HG03045 (cell line): ENCODE results near the gene MEI1.

Experiments used
- ATAC-seq: cut with Tn5 transposase; IDR thresholded peaks from one replicate; pipeline ENCODE4 v1.9.1; 2021; ENCODE audit warnings: mild to moderate bottlenecking, moderate library complexity; ENCODE audit not compliant: unreplicated experiment

MEI1 gene

DNA sequence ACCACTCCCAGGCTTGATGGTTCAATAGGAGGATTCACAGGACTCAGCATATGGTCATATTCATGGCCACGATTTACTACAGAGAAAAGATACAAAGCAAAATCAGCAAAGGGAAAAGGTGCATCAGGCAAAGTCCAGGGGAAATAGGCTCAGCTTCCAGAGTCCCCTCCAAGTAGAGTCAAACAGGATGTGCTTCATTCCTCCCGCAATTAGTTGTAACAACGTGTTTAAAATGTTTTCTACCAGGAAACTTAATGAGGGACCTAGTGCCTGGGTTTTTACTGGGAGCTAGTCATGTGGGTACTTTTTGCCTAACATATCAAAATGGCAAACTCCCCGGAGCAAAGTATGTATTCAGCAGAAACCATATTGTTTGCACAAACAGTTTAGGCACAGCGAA lies 118.7 kb downstream of the MEI1 start:
- no peak for ATAC-seq

DNA sequence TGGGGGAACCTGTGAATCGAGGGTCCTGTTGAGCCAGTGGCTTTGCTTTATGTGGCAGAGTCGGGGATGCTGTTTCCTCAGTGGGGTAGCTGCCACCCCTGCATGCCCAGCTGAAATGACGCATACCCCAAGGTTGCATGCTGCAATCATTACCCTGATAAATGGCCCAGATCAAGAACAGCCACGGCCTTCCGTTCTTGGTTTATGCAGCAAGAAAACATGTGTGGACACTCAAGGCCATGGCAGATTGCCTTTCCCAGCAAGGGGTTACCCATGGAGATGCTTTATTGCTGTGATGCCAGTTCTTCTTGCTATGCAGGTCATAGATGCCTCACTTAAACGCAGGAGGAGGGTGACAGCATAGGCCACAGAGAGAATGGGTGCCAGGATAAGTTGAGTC lies 119.3 kb downstream of the MEI1 start:
- ATAC-seq = no peak

- ATAC-seq = no peak
These were observed 120.0 kb downstream of the MEI1 start for GRCh38 chr22:41819257-41819656.

- no peak for ATAC-seq
These were observed 121.1 kb downstream of the MEI1 start for GRCh38 chr22:41820447-41820846.

DNA sequence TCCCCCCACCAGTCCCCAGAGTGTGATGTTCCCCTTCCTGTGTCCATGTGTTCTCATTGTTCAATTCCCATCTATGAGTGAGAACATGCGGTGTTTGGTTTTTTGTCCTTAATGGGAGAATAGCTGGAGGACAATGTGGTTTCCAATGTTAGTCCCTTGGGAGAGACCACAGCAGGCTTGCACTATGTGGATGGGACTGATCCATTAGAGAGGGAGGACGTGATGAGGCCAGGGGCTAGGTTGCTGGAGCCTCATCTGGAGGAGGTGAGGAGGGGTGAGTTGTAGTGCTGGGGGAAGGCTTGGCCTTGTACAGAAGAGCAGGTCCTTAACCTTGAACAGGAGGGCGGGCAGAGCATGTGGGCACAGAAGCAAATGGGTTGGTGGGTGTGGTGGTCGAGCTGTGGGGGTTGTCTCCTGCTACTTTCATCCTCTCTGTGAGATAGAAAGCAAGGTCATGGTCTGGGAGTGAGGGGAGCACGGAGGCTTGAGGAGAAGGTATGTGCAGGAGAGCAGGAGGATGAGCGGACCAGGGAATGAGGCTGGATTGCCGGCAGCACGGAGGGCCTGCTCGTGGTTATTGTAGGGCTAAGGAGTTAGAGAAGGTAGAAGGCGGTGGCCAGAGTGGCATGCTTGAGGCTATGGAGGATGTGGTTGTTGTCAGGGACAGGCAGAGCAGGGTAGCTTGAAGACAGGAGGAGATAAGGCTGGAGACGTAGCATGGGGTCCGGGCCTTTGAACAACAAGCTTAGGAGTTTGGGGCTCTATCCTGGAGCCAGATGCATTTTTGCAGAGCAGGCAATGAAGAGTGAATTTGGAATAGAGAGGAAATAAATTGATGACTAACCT lies 122.4 kb downstream of the MEI1 start:
- ATAC-seq = no peak

DNA sequence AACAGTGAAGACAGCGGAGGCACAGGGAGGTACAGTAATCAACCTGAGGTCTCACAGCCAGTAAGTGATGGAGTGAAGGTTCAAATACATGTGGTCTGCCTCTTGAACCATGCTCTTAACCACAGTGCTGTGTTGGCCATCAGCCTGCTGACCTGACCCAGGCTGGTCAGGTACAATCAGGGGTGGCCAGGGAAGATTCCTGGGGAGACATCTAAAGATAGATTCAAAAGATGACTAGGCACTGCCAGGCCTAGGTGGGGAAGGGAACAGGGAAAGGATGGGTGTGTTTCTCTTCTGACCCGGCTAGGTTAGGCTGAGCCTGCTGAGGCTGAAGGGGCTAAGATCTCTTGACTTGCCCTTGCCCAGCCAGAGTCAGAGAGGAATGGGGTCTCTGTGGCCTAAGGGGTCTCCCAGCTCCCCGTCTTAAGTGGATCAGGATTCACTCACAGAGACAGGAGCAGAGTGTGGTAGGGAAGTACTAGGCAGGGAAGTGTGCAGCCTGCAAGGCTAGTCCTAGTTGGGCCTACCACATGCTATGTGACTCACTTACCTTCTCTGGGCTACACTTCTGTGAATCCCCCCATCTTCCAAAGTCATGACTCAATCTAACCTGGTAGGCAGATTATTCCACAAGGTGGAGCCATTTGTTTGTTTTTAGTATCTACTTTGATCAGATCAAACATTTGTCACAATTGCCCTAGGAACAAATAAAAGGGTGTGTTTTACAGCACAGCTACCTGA lies 123.2 kb downstream of the MEI1 start:
- ATAC-seq = no peak

- ATAC-seq = no peak
These were observed 124.5 kb downstream of the MEI1 start for GRCh38 chr22:41823797-41824196.

DNA sequence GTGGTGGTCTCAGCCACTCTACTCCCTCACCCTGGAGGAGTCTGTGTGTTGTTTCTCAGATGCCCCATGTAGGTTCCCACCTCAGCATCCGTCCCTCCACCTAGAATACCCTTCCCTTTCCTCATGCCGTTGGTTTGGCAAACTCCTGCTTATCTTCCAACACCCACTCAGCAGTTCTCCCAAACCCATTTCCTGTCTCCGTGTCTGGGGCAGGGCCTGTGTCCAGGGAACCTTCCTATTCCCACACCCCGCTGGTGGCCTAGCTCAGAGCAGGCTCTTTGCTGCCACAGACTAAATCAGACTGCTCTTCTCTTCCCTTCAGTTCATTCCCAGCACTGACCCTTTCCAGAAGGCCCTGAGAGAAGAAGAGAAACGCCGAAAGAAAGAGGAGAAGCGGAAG lies 126.1 kb downstream of the MEI1 start:
- no peak for ATAC-seq

GRCh38 chr22:41826021-41826420 lies 126.7 kb downstream of the MEI1 start:
- no peak for ATAC-seq

- no peak for ATAC-seq
These were observed 127.4 kb downstream of the MEI1 start for GRCh38 chr22:41826430-41827383.

DNA sequence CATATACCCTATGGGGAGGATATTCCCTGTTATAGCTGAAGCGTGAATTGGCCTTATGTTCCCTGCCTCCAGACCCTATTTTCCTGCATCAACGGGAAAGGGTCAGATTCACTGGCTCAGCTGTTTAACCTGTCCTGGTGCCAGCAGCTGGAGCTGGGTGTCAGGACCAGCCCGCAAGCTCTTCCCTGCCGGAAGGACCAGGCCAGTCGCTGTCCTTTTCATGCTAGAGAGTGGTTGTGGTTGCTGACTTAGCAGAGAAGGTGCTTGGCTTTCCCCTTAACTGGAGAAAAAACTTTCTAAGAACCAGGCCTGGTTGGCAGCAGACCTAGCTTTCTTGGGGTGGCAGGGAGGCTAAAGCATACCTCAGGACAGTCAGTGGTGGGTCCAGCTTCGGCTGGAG lies 128.4 kb downstream of the MEI1 start:
- no peak for ATAC-seq

DNA sequence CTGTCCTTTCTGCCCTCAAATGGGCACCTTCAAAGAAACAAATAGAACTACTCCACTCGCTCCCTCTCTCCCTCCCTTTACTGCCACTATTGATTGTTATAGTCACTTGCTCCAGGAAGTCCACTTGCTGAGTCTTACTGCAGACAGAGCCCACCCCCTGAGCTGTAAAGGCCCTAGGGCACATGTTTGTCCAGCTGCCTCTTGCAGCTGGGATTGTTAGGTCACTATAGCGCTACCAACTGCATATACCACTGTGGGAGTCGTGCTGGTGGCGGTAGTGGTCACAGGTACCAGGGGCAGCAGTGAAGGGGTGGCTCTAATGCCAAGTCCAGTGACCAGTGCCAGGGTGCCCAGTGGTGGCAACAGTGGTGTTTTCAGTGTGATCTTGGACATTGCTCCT lies 129.2 kb downstream of the MEI1 start:
- no peak for ATAC-seq

DNA sequence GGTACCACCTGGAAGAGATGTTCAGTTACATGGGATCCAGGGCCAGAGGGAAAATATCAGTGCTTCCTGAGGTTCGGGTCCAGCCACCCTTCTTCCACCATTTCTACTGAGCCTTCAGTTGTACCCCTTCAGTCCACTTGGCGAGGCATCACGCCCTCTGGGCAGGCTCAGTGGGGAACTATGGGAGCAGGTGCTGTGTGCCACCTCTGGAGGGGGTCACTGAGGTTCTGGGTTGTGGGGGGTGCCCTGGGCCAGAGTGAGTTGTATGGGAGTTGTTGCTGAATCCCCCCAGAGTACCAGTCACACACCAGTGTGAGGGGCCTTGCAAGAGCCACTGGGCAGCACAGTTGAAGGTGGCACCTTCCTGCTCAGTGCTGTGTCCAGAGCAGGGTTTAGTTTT lies 130.9 kb downstream of the MEI1 start:
- no peak for ATAC-seq

DNA sequence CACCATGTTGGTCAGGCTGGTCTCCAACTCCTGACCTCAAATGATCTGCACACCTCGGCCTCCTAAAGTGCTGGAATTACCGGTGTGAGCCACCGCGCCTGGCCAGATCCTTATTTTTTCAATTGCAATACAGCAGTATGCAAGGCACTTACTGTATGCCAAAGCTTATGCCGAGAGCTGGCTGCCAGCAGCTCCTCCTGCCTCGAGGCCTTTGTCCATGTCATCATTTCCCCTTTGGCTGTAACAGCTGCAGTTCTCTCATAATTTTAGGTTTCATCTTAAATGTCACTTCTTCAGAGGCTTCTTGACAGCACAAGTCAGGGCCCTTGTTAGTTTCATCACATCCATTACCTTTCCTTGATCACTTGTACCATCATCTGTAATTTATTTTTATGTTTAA lies 132.1 kb downstream of the MEI1 start:
- no peak for ATAC-seq

- peak; percentile 6 for ATAC-seq
These were observed 132.7 kb downstream of the MEI1 start for GRCh38 chr22:41831828-41832552.

DNA sequence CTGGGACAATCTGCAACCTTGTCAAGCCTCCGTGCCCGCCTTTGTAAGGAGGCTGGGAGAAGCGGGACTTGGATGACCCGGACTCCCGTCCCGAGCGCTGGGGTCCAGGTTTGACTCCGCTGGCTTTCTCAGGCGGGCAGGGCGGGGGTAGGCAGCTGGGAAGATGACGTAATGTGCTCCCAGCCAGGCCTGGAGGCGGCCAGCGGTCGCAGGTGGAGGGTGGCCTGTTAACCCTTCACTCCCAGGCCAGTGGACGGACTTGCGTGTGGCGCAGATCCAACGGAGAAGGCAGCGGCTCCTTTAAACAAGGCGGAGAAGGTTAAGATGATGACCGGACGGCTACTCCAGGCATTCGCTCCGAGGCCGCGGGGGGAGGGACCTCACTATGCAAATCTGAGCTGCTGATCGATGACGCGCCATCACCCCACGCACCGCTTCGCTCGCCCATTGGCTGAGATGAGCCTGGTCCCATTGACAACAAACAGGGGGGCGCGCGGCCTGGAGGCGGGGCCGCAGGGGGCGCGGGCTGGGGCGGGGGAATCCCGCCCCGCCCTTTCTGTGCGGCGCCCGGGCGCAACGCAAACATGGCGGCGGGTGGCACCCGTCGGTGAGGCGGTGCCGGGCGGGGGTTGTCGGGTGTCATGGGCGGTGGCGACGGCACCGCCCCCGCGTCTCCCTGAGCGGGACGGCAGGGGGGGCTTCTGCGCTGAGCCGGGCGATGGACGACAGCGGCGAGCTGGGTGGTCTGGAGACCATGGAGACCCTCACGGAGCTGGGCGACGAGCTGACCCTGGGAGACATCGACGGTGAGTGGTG lies 133.5 kb downstream of the MEI1 start, which contains the start of gene SREBF2:
TSS of gene SREBF2 (plus strand) at position 553 of the 816 bp plus-strand sequence. CDS start at position 719, 166 bp downstream.
- ATAC-seq = peak; percentile 82

GRCh38 chr22:41833369-41834004 lies 134.2 kb downstream of the MEI1 start:
- ATAC-seq = peak; percentile 21

DNA sequence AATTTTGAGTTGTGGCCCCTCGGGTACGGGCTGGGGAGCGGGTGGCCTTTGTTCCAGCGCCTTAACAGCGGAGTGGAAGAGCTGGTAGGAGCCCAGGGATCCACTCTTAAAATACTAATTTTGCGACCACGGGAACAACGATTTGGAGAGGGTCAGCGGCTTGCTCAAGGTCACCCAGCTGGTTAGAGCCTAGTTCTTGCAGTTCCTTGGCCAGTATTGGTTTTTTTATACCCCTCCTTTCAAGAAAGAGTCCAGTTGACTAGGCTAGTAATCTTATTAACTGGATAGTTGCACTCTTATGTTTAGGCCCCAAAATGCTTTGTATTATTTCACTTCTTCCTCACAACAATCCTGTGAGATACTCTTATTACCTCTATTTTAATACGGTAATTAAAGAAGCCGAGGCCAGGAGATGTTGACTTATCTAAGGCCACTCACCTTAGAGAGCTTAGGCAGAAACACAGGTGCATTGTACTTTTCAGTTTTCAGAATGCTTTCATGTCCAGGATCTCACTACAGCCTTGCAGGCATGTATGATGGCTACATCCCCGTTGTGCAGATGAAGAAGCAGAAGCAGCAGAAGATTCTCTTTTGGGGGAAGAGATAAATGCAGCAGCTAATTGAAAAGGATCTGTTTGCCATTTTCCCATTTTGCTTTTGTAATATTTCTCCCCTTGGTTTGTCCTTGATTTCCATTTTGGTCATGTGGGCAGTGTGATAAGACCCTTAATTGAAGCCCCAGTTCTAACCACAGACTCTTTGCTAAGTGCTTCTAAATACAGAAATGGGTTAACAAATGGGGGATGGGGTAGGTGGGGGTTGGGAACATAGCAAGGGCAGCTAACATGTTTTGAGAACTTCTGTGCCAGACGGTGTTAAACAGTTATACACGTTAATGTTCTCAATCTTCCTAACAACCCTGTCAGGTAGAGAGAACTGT lies 135.0 kb downstream of the MEI1 start:
- ATAC-seq = no peak
